Prostate gland (tissue), 2 donors: ENCODE results near the gene ONECUT2. TPM values are rescaled to one million over a fixed set of nuclear protein-coding genes. Genes with fewer than 3 reads are reported as not detected.

Experiments used
- DNase-seq: peaks from one replicate; pipeline ENCODE4 v3.0.0-alpha.2; 2019; ENCODE audit warnings: low spot score
- H3K27ac ChIP-seq, 2 donors: fragments of 200-600 bp; sonication (generic); 2 replicates each; pipeline ENCODE4 v1.5.1; 2017 to 2019
- H3K27me3 ChIP-seq: fragments of 200-600 bp; sonication (generic); replicated peaks from 2 replicates; pipeline ENCODE4 v1.5.1; 2019; ENCODE audit not compliant: insufficient read depth
- H3K36me3 ChIP-seq, 2 donors: fragments of 200-600 bp; sonication (generic); 1 replicate in 1 of 2; 2 replicates in 1 of 2; pipeline versions ENCODE4 v1.5.1 to v1.8.1; 2017 to 2019
- H3K4me1 ChIP-seq: fragments of 200-600 bp; sonication (generic); replicated peaks from 2 replicates; pipeline ENCODE4 v1.5.1; 2019
- H3K4me3 ChIP-seq, 2 donors: fragments of 200-600 bp; sonication (generic); 2 replicates each; pipeline ENCODE4 v1.5.1; 2017 to 2019
- H3K9me3 ChIP-seq: fragments of 200-600 bp; sonication (generic); 2 replicates; pipeline ENCODE4 v1.5.1; 2017
- CTCF ChIP-seq, 4 experiments: fragments of 200-600 bp in 2 of 4; fragments of 450-650 bp in 2 of 4; sonication (generic) in 2 of 4; IDR thresholded peaks; 1 replicate in 3 of 4; 2 replicates in 1 of 4; pipeline ENCODE4 v1.5.1; 2016 to 2019; ENCODE audit warnings: antibody characterized with exemption in 4 of 4, mild to moderate bottlenecking in 2 of 4, moderate library complexity in 2 of 4
- POLR2A ChIP-seq: fragments of 450-650 bp; IDR thresholded peaks from one replicate; pipeline ENCODE4 v1.6.1; 2016; ENCODE audit warnings: antibody characterized with exemption, mild to moderate bottlenecking
- POLR2AphosphoS5 ChIP-seq: sonication (generic); formaldehyde crosslinking; IDR thresholded peaks from one replicate; pipeline ENCODE4 v1.6.1; 2017; ENCODE audit warnings: antibody characterized with exemption
- WGBS: methylation state at CpG from one replicate; pipeline ENCODE4 v1.1.5; 2018; 5-methylcytosine and 5-hydroxymethylcytosine counted together
- intact Hi-C: fragments of 100-400 bp; cut with DNase I; formaldehyde crosslinking; loops from one replicate; pipeline ENCODE4 v1.14.2; 2022
- total RNA-seq, 2 donors: library from RNA; depleted of rRNA; stranded (reverse); fragments of >200 nt; gene quantifications; one replicate each; pipeline ENCODE4 v1.1.0, GENCODE V29; 2016

The ONECUT2 gene
- total RNA-seq, 2 donors from 2014 or later: 0.09 to 0.45 TPM

DNA sequence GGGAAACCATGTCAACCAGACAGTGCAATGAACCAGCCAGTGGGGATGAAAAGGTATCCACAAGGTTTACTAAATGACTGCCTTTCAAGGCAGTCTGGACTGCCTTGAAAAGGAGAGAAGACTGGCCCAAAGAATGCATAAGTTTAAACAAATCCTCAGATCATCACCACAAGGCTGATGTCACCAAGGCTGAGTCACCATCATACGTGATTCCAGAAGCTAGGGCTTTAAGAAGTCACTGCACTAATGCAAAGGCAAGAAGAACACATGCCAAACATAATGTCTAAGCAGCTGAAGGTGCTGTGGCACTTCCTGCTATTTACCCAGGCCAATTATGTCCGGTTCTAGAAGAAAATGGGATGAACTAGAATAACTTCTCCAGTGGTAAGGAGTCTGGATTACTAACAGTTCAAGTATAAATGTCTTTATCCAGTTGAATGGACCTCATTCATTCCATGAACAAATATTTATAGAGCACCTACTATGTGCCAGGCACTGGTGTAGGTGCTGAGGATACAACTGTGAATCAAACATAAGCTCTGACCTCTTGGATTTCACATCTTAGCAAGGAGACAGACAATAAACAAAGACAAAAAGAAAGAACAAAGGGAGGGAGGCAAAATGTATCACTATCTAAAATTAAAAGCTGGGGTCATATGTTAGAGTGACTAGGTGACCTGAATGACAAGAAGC, 37.6 kb upstream of the ONECUT2 start:
- H3K36me3 ChIP-seq: no peaks in the 10 kb centered on the region
- H3K27me3 ChIP-seq: no peaks in the 10 kb centered on the region
- TF ChIP-seq POLR2A (no peak), CTCF (IDR thresholded peaks at IDR 0.05) (no peak), POLR2AphosphoS5 (no peak)
- 58% methylated on average over 2 of the region's 2 CpGs for WGBS
- H3K27ac ChIP-seq: no peak overlapping the region
- no peak overlapping the region for H3K4me3 ChIP-seq
- no peaks in the 10 kb centered on the region for H3K9me3 ChIP-seq
- H3K4me1 ChIP-seq: no peaks in the 10 kb centered on the region
- intact Hi-C loops: no loop called here
- DNase-seq: no peak

DNA sequence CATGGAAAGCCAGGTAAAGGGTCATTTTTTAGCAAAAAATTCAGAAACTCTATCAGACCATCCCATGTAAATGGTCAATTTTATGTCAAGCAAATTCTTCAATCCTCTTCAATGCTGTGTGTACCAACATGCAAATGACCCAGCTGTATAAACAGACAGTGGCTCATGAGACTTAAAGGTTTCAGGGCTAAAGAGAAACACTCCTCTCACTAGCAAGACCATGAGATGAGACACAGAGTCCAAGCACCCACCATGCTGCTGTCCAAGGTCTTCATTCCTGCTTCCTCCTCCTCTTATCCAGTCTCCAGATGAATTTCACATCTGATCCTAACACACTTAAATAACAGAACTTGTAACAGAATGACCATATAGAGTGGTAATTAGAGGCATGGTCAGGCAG, 30.8 kb upstream of the ONECUT2 start:
- DNase-seq: no peak
- no peaks in the 10 kb centered on the region for H3K9me3 ChIP-seq

GRCh38 chr18:57409650-57410049, 25.5 kb upstream of the ONECUT2 start:
- no peaks in the 10 kb centered on the region for H3K36me3 ChIP-seq
- H3K4me3 ChIP-seq: no peak overlapping the region
- H3K27ac ChIP-seq: no peak overlapping the region
- no peaks in the 10 kb centered on the region for H3K4me1 ChIP-seq
- intact Hi-C loops: no loop called here
- no peaks in the 10 kb centered on the region for H3K27me3 ChIP-seq
- no peak for DNase-seq
- TF ChIP-seq POLR2A: no peak
- no peak for TF ChIP-seq POLR2AphosphoS5
- no peak for TF ChIP-seq CTCF (IDR thresholded peaks at IDR 0.05)
- no peaks in the 10 kb centered on the region for H3K9me3 ChIP-seq

More for the DNA sequence above, 30.8 kb upstream of the ONECUT2 start:
- Histone ChIP-seq H3K27me3 (no peaks in the 10 kb centered on the region), H3K4me3 (no peak overlapping the region), H3K4me1 (no peaks in the 10 kb centered on the region), H3K27ac (no peak overlapping the region), H3K36me3 (no peaks in the 10 kb centered on the region)
- TF ChIP-seq CTCF (IDR thresholded peaks at IDR 0.05) (no peak), POLR2AphosphoS5 (no peak)
- intact Hi-C loops: no loop called here

GRCh38 chr18:57410749-57411148, 24.4 kb upstream of the ONECUT2 start:
- H3K4me1 ChIP-seq: no peaks in the 10 kb centered on the region
- no peaks in the 10 kb centered on the region for H3K36me3 ChIP-seq
- TF ChIP-seq POLR2AphosphoS5 (no peak), POLR2A (no peak), CTCF (IDR thresholded peaks at IDR 0.05) (no peak)
- 56% methylated on average over 3 of the region's 3 CpGs for WGBS
- intact Hi-C loops: no loop called here
- no peaks in the 10 kb centered on the region for H3K27me3 ChIP-seq
- no peak overlapping the region for H3K27ac ChIP-seq
- no peak for DNase-seq
- no peak overlapping the region for H3K4me3 ChIP-seq
- H3K9me3 ChIP-seq: no peaks in the 10 kb centered on the region

- H3K27ac ChIP-seq: no peak overlapping the region
- no peaks in the 10 kb centered on the region for H3K36me3 ChIP-seq
- DNase-seq: no peak
- 86% methylated on average over 4 of the region's 4 CpGs for WGBS
- H3K4me3 ChIP-seq: no peak overlapping the region
- TF ChIP-seq POLR2AphosphoS5: no peak
- no peak for TF ChIP-seq CTCF (IDR thresholded peaks at IDR 0.05)
- TF ChIP-seq POLR2A: no peak
- no peaks in the 10 kb centered on the region for H3K27me3 ChIP-seq
- H3K4me1 ChIP-seq: no peaks in the 10 kb centered on the region
- intact Hi-C loops: no loop called here
- H3K9me3 ChIP-seq: no peaks in the 10 kb centered on the region
These were observed 18.6 kb upstream of the ONECUT2 start for GRCh38 chr18:57416542-57416941.
